DMS 273 (cell line): ENCODE data around the gene AOPEP.

ENCODE experiments used
- DNase-seq: peaks from one replicate; lab custom pipeline; 2025; ENCODE audit not compliant: unreplicated experiment; lab: John Stamatoyannopoulos, UW

AOPEP gene

GRCh38 chr9:95075700-95076099, 349.2 kb downstream of the AOPEP start:
- no peak for DNase-seq

GRCh38 chr9:95076696-95077052, 350.2 kb downstream of the AOPEP start:
- no peak for DNase-seq

- no peak for DNase-seq
Measured at GRCh38 chr9:95077053-95077765, 350.7 kb downstream of the AOPEP start.

- peak; percentile 25 for DNase-seq
Measured at GRCh38 chr9:95077766-95078370, 351.4 kb downstream of the AOPEP start.

GRCh38 chr9:95078511-95078910, 352.0 kb downstream of the AOPEP start:
- DNase-seq, result no peak

- DNase-seq, result no peak
Measured at GRCh38 chr9:95078939-95079338, 352.4 kb downstream of the AOPEP start.

- no peak for DNase-seq
Measured at GRCh38 chr9:95079461-95079860, 353.0 kb downstream of the AOPEP start.

- DNase-seq, result no peak
Measured at GRCh38 chr9:95080961-95081647, 354.6 kb downstream of the AOPEP start.

- DNase-seq, result no peak
Measured at GRCh38 chr9:95081998-95082397, 355.5 kb downstream of the AOPEP start.

GRCh38 chr9:95082401-95083084, 356.0 kb downstream of the AOPEP start:
- DNase-seq, result no peak

- no peak for DNase-seq
Measured at GRCh38 chr9:95083086-95083768, 356.7 kb downstream of the AOPEP start.

- no peak for DNase-seq
Measured at GRCh38 chr9:95084254-95084934, 357.9 kb downstream of the AOPEP start.

GRCh38 chr9:95085036-95085770, 358.7 kb downstream of the AOPEP start:
- DNase-seq, result no peak

- DNase-seq, result no peak
Measured at GRCh38 chr9:95085861-95086563, 359.5 kb downstream of the AOPEP start.

- no peak for DNase-seq
Measured at GRCh38 chr9:95086564-95086955, 360.1 kb downstream of the AOPEP start.

- DNase-seq, result peak; percentile 59
Measured at GRCh38 chr9:95087659-95088242, 361.3 kb downstream of the AOPEP start.

GRCh38 chr9:95088421-95089161, 362.1 kb downstream of the AOPEP start:
- no peak for DNase-seq
